ENCODE results near the gene MORN1.

DNA sequence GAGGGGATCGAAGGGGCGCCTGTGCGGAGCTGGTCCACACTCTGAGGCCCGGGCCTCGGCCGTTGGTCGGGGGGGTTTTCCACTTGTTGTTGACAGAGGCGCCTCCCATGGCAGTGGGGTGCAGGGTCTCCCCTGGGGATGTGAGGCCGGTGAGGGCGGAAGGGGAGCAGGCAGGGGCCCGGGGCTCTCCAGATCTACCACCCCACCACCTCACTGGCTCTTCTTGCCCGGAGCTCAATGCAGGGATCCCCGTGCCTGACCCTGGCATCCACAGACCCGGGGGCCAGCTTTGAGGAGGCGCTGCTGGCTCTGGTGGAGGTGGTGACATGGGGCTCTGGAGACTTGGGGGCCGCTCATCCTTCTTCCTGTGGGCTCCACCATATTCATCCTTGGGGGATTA is 28.1 kb upstream of the MORN1 start:
- TF ChIP-seq POLR2A (IDR thresholded peaks at IDR 0.05): no peak
- TF ChIP-seq, protein P1, sequence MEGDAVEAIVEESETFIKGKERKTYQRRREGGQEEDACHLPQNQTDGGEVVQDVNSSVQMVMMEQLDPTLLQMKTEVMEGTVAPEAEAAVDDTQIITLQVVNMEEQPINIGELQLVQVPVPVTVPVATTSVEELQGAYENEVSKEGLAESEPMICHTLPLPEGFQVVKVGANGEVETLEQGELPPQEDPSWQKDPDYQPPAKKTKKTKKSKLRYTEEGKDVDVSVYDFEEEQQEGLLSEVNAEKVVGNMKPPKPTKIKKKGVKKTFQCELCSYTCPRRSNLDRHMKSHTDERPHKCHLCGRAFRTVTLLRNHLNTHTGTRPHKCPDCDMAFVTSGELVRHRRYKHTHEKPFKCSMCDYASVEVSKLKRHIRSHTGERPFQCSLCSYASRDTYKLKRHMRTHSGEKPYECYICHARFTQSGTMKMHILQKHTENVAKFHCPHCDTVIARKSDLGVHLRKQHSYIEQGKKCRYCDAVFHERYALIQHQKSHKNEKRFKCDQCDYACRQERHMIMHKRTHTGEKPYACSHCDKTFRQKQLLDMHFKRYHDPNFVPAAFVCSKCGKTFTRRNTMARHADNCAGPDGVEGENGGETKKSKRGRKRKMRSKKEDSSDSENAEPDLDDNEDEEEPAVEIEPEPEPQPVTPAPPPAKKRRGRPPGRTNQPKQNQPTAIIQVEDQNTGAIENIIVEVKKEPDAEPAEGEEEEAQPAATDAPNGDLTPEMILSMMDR (IDR thresholded peaks at IDR 0.05): no peak
